NCI-H82 (cell line): ENCODE measurements around the gene TRIM23.
"Not testable (repeated sequence)": the region's sequence is repeated elsewhere in the genome, so short reads cannot be mapped to it uniquely, and the experiment has no call there.

ENCODE experiments used
- DNase-seq: peaks from one replicate; lab custom pipeline; 2025; lab: John Stamatoyannopoulos, UW

TRIM23 gene

GRCh38 chr5:65624025-65624570 is at the start of gene TRIM23:
TSS of gene TRIM23 (minus strand) at chr5:65624333. CDS start at chr5:65624274, 59 bp downstream.
- DNase-seq, result peak; percentile 93

DNA sequence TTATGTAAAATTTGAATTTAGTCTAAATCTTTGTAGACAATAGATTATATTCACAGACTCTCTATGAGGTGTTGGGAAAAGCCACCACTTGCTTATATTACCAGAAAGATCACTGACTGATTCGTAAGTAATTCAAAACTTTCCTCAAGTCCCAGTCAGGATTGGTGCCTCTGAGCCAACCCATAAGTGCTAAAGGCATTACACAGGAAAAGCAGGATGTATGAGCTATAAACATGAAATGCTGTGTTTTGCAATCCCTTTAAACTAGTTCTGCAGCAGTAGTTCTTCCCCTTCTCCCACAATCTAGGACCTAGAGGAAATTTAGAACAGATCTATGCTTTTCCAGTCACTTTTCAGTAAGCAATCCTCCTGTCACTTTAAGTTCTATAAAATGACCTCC is 48.7 kb upstream of the TRIM23 start:
- DNase-seq, result no peak

GRCh38 chr5:65668696-65669095 is 44.6 kb upstream of the TRIM23 start:
- DNase-seq, result no peak

DNA sequence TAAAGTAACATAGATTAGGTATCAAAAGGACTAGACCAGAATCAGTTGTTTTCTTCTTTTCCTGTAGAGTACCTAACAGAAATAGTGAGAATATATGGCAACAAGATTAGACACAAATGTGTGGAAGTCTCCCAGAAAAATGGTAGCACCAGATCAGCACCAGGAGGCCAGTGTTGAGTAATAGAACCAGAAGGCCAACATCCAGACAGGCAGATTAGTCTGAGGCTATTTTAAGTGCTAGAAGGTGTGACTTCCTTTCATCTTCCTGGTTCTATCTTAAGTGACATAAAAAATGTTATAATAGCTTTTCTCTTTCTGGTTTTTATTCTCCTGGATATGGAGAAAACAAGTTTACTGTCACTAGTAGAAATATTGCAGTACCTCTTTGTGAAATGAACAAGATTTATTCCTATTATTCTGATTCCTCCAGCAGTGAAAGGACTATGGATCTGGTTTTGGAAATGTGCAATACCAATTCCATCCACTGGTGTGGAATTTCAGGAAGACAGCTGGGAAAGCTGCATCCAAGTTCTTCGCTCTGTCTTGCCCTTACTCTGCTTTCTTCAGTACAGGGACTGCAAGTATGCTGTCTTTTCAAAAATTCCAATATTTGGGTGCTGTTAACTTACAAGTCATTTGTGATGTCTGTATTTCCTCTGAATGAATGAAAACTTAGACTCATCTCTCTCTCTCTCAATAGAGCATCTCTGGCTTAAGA is 39.8 kb upstream of the TRIM23 start:
- peak; percentile 23 for DNase-seq

DNA sequence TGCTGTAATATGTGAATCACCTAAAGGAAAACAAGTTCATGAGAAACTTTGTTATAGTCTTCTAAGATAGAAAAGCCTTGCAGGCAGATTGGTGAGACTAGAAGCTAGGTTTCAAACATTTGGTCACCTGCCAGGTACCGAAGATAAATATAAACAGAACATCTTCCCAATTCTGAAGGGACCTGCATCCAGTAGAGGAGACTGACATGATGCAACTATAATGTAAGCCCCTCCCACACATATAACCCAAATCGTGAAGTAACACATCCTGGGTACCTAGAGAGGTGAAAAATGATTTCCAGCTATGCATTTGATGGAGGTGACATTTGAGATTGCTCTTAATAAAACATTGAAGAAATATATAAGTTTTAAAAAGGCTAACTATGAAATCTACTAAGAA is 30.6 kb upstream of the TRIM23 start:
- DNase-seq, result no peak

DNA sequence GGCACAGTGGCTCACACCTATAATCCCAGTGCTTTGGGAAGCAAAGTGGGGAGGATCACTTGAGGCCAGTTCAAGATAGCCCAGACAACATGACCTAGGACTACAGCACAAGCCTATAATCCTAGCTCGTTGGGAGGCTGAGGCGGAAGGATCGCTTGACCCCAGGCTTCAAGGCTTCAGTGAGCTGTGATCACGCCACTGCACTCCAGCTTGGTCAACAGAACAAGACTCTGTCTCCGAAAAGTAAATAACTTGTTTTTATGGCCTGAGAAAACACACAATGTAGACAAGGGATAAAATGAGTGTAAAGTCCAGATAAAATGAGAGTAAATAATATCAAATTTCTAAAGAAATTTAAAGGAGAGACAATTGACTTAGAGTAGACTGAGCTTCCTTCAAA is 27.0 kb upstream of the TRIM23 start:
- no peak for DNase-seq

- no peak for DNase-seq
Observed at GRCh38 chr5:65647941-65648340, 23.8 kb upstream of the TRIM23 start.

- DNase-seq, result no peak
Observed at GRCh38 chr5:65646938-65647337, 22.8 kb upstream of the TRIM23 start.

DNA sequence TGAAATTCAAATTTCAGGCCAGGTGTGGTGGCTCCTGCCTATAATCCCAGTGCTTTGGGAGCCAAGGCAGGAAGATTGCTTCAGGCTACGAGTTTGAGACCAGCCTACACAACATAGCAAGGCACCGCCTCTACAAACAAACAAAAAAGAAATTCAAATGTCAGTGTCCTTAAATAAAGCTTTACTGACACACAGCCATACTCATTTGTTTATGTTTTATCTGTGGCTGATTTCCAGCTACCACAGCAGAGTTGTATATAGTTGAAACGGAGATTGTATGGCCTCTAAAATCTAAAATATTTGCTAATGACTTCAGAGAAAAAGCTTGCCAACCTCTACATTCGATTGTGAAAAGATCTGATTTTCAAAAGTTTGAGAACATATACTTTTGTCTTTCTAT is 16.1 kb upstream of the TRIM23 start:
- DNase-seq, result no peak

- DNase-seq, result peak; percentile 8
Observed at GRCh38 chr5:65630981-65631380, 6.8 kb upstream of the TRIM23 start.

DNA sequence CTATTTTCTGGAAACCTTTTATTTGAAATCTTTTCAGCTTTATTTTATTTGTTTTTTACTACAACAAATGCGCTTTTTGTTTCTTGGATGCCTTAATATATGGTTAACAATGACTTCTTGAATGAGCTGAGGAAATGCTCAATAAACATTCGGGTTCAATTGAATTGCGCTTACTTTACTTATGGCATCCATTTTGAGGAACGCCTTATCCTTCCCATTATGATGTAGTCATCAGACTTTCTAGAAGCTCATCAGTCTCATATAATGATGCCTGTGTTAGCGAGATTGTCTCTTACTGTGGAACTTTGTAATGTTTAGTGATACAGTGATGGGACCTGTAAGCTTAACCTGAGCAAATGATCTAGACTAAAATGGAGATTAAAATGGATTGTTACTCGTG is 1.6 kb upstream of the TRIM23 start:
- peak; percentile 1 for DNase-seq

GRCh38 chr5:65624571-65625555 is 730 bp upstream of the TRIM23 start, which contains the start of the genes SHLD3 and TRAPPC13:
TSS of gene SHLD3 (plus strand) at chr5:65625027. CDS start at chr5:65629588, 4,561 bp downstream.
TSS of gene TRAPPC13 (plus strand) at chr5:65625027. CDS start at chr5:65625061, 34 bp downstream.
- peak; percentile 92 for DNase-seq

DNA sequence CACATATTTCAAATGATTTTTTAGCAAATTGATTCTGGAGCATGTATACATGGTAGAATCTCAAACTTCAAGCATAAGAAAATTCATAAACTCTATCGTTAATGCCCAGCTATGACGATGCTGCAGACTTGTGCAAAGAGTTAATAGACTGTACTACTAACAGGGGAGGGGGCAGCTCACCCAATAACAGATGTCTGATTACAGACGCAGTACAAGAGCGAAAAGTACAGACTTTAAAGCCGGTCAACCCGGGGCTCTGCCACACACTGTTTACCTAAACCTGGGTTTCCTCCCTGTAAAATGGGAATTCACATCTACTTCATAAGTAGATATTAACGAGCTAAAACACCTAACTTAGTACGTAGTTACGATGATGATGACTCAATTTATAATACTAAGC is 651 bp downstream of the TRIM23 start:
- peak; percentile 42 for DNase-seq

GRCh38 chr5:65621961-65622360 is 2.2 kb downstream of the TRIM23 start:
- not testable (repeated sequence) for DNase-seq

DNA sequence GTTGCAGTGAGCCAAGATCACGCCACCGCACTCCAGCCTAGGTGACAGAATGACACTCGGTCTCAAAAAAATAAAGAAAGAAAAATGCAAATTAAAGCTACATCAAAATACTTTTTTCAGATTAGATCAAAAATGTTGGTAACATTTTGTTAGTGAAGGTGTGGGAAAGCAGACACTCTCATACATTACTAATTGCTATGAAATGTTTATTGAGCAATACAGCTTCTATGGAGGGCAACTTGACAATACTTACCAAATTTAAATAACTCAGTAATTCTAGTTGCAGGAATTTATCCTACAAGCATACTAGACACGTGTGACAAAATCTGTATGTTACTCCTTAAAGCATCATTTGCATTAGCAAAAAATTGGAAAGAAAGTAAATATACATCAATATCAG is 4.1 kb downstream of the TRIM23 start:
- no peak for DNase-seq

DNA sequence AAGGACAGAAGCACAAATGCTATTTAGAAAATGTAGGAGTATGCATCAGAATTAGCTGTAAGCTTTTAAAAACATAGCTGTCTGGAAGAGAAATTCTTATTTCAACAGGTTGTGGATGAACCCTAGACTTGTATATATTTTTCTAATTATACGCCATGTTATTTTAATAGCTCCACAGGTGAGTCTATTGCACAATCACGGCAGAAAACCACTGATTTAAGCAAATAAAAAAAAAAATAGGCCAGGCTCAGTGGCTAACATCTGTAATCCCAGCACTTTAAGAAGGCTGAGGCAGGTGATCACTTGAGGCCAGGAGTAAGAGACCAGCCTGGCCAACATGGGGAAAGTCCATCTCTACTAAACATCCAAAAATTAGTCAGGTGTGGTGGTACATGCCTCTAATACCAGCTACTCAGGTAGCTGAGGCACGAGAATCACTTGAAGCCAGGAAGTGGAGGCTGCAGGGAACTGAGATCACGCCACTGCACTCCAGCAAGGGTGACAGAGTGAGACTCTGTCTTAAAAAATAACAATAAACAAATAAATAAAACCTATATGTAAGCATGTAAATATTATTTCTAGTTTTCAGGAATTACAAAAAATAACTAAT is 11.7 kb downstream of the TRIM23 start:
- DNase-seq, result no peak

DNA sequence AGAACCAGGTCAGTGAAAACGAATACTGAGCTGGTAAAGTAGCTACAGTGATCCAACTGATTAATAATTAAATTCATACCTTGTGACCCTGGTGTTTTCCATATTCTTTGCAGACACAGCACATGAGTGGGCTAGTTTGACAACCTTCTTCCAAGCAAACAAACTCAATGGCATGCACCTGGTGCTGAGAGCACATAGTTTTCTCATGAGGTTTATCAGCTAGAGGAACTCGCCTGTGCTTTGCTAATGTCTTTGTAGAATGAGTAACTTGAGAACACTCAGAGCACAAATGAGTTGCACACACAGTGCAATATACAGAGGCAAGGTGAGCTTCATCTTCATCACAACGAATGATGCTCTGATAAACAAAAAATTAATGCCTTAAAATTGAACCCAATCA is 12.6 kb downstream of the TRIM23 start:
- DNase-seq, result no peak

- not testable (repeated sequence) for DNase-seq
Observed at GRCh38 chr5:65601761-65602160, 22.4 kb downstream of the TRIM23 start.

GRCh38 chr5:65588694-65589093 is 35.4 kb downstream of the TRIM23 start:
- no peak for DNase-seq

GRCh38 chr5:65577141-65577540 is 47.0 kb downstream of the TRIM23 start:
- no peak for DNase-seq

GRCh38 chr5:65570598-65571226 is 53.4 kb downstream of the TRIM23 start:
- DNase-seq, result no peak

DNA sequence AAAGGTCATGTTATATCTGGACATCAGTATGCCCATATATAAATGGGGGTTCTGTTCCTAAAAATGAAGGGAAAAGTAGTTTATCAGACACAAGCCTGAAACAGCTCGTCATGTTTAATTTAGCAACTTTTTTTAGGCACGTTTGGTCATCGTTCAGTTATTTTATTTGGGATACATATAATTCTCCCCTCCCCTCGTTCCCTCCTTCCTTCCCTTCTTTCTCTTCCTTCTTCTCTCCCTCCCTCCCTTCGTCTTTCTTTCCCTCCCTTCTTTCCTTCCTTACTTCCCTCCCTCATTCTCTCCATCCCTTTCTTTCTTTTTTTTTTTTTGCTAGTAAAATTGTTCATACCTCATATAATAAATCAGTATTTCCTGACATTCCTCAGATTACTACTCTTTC is 57.6 kb downstream of the TRIM23 start:
- DNase-seq, result no peak
